GM19351 (cell line): ENCODE data around the gene NAA15.
"Not testable (repeated sequence)": the region's sequence is repeated elsewhere in the genome, so short reads cannot be mapped to it uniquely, and the experiment has no call there.

Experiments
- ATAC-seq: cut with Tn5 transposase; IDR thresholded peaks from one replicate; pipeline ENCODE4 v1.9.1; 2021; ENCODE audit warnings: mild to moderate bottlenecking, moderate library complexity; ENCODE audit not compliant: unreplicated experiment

The NAA15 gene

DNA sequence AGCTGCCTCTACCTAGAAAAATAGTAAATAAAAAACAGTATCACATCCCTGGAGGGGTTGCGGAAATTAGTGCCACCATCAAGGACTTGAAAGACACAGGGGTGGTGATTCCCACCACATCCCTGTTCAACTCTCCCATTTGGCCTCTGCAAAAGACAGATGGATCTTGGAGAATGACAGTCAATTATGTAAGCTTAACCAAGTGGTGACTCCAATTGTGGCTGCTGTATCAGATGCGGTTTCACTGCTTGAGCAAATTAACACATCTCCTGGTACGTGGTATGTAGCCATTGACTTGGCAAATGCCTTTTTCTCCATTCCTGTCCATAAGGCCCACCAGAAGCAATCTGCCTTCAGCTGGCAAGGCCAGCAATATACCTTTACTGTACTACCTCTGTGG lies 143.6 kb downstream of the NAA15 start:
- not testable (repeated sequence) for ATAC-seq

GRCh38 chr4:139447078-139447477 lies 145.8 kb downstream of the NAA15 start:
- ATAC-seq = not testable (repeated sequence)

DNA sequence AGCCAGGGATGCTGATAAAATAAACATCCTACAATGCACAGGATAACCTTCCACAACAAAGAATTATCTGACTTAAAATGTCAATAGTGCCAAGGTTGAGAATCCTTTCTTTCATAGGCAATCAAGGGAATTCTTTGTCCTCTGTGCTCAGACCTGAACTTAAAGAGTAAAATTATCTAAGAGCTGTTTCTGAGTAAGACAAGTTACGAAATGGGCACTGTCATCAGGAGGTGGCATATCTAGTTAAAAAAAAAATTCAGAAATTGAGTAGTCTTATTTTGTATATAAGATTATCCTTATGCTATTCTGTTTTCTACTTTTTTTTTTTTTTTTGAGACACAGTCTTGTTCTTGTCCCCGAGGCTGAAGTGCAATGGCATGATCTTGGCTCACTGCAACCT lies 149.3 kb downstream of the NAA15 start:
- ATAC-seq = no peak

- ATAC-seq = no peak
Observed at GRCh38 chr4:139451997-139452396, 150.7 kb downstream of the NAA15 start.

DNA sequence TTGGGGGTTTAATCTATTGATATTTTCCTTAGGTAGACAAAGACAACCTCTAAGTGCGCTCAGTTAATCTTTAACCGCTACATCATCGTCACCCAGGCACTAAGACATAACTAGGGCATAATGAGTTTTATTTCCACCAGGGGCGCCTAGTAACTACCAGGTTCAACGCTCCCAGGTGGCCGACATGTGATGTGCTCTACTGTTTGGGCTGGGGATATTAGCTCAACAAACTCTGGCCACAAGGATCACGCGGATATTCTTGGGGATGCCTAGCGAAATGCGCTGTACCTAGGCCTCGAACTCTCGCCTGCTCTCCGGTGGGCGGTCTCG lies 151.7 kb downstream of the NAA15 start:
- ATAC-seq = peak; percentile 54

- peak; percentile 83 for ATAC-seq
Observed at GRCh38 chr4:139453371-139454110, 152.2 kb downstream of the NAA15 start.

DNA sequence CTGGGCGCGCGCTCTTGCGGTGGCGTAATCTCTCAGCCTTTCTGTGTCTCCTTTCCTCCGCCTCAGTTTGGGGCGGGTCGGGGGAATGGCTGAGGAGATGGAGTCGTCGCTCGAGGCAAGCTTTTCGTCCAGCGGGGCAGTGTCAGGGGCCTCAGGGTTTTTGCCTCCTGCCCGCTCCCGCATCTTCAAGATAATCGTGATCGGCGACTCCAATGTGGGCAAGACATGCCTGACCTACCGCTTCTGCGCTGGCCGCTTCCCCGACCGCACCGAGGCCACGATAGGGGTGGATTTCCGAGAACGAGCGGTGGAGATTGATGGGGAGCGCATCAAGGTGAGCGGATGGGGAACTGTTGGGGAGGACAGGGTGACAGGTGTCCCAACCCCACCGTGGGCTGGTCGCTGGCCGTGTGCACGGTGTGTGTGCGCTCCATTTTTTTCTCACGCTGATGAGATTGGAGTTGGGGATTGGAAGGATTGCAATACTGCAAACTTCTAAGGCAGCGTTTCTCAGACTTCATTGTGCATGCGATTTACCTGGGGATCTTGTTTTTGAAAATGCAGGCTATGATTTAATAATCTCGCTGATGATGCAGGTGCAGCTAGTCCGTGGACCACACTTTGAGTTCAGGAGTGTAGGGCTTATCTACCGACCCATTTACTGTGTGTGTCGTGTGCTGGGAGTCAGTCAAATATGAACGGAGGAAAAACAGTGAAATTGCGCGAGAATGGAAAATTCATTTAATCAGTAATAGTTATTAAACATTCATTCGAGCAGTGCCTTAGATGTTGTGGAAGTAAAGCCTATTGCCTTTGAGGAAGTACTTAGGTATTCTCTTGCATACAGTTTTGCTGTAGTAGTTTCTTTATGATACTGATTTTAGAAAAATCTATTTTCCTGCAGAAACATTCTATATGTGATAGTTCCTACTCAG lies 153.1 kb downstream of the NAA15 start, which contains the start of gene RAB33B:
Gene RAB33B, plus strand, starts transcription at position 11 of the 935 bp plus-strand sequence. Its CDS starts 75 bp downstream, at position 86.
- peak; percentile 11 for ATAC-seq

DNA sequence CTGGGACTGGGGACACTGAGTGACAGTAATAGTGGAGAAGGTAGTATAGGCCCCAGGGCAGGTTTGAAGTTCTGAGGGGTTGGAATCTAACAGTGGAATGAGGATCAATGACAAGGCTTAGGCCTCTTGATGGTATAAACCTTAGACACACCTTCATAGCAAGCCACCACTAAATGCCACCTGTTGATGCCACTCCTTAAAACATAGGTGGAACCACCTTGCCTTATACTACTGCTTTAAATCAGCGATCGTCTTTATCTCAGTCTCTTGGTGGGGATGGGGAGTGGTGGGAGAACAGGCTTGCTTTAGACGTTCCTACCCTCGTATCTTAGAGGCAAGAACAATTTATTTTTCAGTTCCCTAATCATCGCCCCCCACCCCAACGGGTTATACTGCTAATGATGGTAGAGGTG lies 153.8 kb downstream of the NAA15 start:
- ATAC-seq = no peak

- no peak for ATAC-seq
Observed at GRCh38 chr4:139457318-139457717, 156.0 kb downstream of the NAA15 start.

DNA sequence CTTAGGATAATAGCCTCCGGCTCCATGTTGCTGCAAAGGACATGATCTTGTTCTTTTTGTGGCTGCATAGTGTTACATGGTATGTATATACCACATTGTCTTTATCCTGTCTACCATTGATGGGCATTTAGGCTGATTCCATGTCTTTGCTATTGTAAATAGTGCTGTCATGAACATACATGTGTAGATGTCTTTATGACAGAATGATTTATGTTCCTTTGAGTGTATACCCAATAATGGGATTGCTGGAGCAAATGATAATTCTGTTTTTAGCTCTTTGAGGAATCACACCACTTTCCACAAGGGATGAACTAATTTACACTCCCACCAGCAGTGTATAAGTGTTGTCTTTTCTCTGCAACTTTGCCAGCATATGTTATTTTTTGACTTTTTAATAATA lies 157.2 kb downstream of the NAA15 start:
- ATAC-seq = no peak

DNA sequence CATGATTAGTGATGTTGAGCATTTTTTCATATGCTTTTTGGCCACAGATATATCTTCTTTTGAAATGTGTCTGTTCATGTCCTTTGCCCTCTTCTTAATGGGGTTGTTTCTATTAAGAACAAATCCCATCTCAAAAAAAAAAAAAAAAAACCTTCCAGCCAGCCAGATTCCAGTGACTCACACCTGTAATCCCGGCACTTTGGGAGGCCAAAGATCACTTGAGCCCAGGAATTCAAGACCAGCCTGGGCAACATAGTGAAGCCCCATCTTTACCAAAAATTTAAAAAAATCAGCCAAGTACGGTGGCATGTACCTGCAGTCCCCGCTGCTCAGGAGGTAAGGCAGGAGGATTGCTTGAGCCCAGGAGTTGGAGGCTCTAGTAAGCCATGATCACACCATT lies 157.7 kb downstream of the NAA15 start:
- no peak for ATAC-seq

DNA sequence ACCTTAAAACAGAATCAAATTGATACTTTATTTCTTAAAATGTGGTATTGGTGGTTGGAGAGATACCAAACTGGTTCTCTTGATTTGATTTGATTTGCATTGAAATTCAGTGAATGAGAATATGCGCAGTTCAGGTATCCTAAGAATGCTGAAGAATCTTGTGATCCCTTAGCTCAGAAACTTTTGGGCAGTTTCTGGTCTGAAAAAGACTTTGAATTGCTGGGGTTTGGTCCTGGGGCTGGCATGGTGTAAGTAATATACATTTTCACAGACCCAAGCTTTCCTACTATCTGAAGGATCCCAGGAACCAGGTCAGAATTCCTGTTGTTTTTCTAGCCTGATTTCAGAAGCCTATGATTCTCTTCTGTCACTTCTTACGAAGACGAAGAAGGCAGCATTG lies 159.3 kb downstream of the NAA15 start:
- ATAC-seq = no peak

DNA sequence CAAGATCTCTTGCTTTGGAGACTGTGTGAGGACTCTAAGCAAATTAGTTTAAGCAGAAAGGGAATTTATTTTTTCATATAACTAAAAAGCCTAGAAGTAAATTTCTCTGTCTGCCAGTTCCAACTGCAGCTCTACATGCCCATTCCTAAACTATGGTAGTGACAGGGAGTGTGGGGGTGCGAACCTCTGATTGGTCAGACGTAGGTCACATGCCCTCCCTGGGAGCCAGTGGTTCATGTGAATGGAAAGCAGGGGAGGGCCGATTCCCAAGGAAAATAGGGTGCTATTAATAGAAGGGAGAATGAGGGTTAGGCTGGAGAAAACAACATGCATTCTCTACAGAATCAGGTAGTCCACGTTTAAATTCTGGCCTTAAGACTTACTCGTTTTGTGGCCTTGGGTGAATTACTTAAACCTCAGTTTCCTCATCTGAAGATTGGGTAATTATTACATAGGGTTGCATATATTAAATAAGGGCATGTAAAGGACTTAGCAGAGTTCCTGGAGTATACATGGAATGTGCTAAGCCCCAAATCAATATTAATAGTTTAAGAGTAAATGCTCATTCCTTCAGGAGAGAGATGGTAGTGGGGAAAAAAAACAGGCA lies 159.8 kb downstream of the NAA15 start:
- ATAC-seq = no peak

DNA sequence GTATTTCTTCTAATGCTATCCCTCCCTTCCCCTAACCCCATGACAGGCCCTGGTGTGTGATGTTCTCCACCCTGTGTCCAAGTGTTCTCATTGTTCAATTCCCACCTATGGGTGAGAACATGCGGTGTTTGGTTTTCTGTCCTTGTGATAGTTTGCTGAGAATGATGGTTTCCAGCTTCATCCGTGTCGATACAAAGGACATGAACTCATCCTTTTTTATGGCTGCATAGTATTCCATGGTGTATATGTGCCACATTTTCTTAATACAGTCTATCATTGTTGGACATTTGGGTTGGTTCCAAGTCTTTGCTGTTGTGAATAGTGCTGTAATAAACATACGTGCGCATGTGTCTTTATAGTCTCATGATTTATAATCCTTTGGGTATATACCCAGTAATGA lies 163.2 kb downstream of the NAA15 start:
- not testable (repeated sequence) for ATAC-seq

- ATAC-seq = no peak
Observed at GRCh38 chr4:139465922-139466321, 164.6 kb downstream of the NAA15 start.

DNA sequence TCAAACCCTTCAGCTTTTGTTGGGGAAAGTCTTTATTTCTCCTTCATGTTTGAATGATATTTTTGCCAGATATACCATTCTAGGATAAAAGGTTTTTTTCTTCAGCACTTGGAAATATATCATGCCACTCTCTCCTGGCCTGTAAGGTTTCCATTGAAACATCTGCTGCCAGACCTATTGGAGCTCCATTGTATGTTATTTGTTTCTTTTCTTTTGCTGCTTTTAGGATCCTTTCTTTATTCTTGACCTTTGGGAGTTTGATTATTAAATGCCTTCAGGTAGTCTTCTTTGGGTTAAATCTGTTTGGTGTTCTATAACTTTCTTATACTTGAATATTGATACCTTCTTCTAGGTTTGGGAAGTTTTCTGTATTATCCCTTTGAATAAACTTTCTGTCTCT lies 167.5 kb downstream of the NAA15 start:
- not testable (repeated sequence) for ATAC-seq

GRCh38 chr4:139469216-139469615 lies 167.9 kb downstream of the NAA15 start:
- no peak for ATAC-seq
